OCI-LY1 (cell line): ENCODE measurements around the gene POLR2I.

ENCODE experiments used
- EZH2 ChIP-seq: fragments of 200-600 bp; sonication (generic), shearing (Covaris generic); IDR thresholded peaks from 2 replicates; pipeline ENCODE4 v1.8.0; 2017; ENCODE audit warnings: borderline replicate concordance, mixed run types, mild to moderate bottlenecking, antibody characterized with exemption, low read length, moderate library complexity, mixed read lengths
- TF ChIP-seq, protein P1 (sequence below): fragments of 200-600 bp; sonication (generic), shearing (Covaris generic); IDR thresholded peaks from 2 replicates; pipeline ENCODE4 v1.5.1; 2017; ENCODE audit warnings: mild to moderate bottlenecking, antibody characterized with exemption, low read length, moderate library complexity, mixed read lengths

DNA sequence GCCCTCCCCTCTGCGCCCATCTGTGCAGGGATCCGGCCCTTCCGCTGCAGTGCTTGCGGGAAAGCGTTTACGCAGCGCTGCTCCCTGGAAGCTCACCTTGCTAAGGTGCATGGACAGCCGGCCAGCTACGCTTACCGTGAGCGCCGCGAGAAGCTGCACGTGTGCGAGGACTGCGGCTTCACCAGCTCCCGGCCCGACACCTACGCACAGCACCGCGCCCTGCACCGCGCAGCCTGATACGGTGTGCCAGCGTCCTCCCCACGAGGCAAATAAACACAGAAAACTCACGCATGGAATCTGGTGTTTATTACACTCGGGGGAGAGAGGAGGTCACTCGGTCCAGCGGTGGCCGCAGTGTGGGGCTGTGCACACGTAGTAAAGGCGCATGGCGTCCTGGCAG, 1.2 kb downstream of the POLR2I start:
- TF ChIP-seq, protein P1, sequence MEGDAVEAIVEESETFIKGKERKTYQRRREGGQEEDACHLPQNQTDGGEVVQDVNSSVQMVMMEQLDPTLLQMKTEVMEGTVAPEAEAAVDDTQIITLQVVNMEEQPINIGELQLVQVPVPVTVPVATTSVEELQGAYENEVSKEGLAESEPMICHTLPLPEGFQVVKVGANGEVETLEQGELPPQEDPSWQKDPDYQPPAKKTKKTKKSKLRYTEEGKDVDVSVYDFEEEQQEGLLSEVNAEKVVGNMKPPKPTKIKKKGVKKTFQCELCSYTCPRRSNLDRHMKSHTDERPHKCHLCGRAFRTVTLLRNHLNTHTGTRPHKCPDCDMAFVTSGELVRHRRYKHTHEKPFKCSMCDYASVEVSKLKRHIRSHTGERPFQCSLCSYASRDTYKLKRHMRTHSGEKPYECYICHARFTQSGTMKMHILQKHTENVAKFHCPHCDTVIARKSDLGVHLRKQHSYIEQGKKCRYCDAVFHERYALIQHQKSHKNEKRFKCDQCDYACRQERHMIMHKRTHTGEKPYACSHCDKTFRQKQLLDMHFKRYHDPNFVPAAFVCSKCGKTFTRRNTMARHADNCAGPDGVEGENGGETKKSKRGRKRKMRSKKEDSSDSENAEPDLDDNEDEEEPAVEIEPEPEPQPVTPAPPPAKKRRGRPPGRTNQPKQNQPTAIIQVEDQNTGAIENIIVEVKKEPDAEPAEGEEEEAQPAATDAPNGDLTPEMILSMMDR: no peak
- TF ChIP-seq EZH2: no peak
